ENCODE data around the gene POTEJ.
"Not testable (repeated sequence)": the region's sequence is repeated elsewhere in the genome, so short reads cannot be mapped to it uniquely, and the experiment has no call there.

The POTEJ gene

GRCh38 chr2:130667516-130667915 is 56.3 kb downstream of the POTEJ start:
- H3K79me2 ChIP-seq (ENCODE audit: insufficient read depth, low read length); H3K4me2 ChIP-seq (ENCODE audit: low read depth, low read length, poor library complexity, severe bottlenecking); H3K36me3 ChIP-seq (ENCODE audit: low read length); H3K9ac ChIP-seq (ENCODE audit: low read length); H2AFZ ChIP-seq (ENCODE audit: low read depth, low read length, severe bottlenecking); H3K9me2 ChIP-seq (replicated peaks; ENCODE audit: insufficient read depth, low read length); H3K9me3 ChIP-seq (ENCODE audit: insufficient read depth, low read length); H3K27ac ChIP-seq (ENCODE audit: low read depth, low read length); H4K20me1 ChIP-seq (ENCODE audit: low read depth, low read length); H3K27me3 ChIP-seq (ENCODE audit: low read length); H3K4me3 ChIP-seq (ENCODE audit: insufficient read depth, low read length, poor library complexity, severe bottlenecking); H3F3A ChIP-seq (ENCODE audit: insufficient read depth): not testable (repeated sequence)

DNA sequence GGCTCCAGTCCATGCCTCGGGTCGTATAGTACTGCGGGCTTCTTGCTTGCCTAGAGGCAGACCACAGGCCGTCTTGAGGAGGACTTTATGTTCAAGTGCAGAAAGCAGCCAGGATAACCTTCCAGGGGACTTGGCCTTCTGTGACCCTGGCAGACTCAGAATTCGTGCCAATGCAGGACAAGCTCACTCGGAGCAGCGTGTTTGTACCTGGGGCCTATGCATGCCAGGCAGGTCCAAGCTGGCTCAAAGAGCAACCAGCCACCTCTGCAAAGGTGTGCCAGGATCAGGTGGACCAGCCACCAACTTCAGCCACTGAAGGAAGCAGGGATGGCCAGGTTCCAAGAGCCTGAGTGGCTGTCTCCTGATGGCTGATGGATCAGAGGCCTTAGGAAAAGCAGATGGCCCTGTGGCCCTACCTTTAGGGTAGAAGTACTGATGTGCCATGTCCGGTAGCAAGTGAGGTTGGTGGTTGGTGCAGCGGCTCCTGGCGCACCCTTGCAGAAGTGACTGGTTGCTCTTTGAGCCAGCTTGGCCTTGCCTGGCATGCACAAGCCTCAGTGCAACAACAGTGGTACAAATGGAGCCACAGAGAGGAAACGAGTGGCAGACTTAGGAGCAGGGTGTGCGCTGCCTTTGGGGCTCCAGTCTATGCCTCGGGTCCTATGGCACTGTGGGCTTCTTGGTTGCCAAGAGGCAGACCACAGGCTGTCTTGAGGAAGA is 58.9 kb downstream of the POTEJ start:
- H3K79me2 ChIP-seq (ENCODE audit: insufficient read depth, low read length); H3F3A ChIP-seq (ENCODE audit: insufficient read depth); H3K36me3 ChIP-seq (ENCODE audit: low read length); H3K9ac ChIP-seq (ENCODE audit: low read length); H4K20me1 ChIP-seq (ENCODE audit: low read depth, low read length); H3K4me2 ChIP-seq (ENCODE audit: low read depth, low read length, poor library complexity, severe bottlenecking); H3K4me3 ChIP-seq (ENCODE audit: insufficient read depth, low read length, poor library complexity, severe bottlenecking); H2AFZ ChIP-seq (ENCODE audit: low read depth, low read length, severe bottlenecking); H3K9me3 ChIP-seq (ENCODE audit: insufficient read depth, low read length); H3K9me2 ChIP-seq (replicated peaks; ENCODE audit: insufficient read depth, low read length); H3K27ac ChIP-seq (ENCODE audit: low read depth, low read length); H3K27me3 ChIP-seq (ENCODE audit: low read length): not testable (repeated sequence)

DNA sequence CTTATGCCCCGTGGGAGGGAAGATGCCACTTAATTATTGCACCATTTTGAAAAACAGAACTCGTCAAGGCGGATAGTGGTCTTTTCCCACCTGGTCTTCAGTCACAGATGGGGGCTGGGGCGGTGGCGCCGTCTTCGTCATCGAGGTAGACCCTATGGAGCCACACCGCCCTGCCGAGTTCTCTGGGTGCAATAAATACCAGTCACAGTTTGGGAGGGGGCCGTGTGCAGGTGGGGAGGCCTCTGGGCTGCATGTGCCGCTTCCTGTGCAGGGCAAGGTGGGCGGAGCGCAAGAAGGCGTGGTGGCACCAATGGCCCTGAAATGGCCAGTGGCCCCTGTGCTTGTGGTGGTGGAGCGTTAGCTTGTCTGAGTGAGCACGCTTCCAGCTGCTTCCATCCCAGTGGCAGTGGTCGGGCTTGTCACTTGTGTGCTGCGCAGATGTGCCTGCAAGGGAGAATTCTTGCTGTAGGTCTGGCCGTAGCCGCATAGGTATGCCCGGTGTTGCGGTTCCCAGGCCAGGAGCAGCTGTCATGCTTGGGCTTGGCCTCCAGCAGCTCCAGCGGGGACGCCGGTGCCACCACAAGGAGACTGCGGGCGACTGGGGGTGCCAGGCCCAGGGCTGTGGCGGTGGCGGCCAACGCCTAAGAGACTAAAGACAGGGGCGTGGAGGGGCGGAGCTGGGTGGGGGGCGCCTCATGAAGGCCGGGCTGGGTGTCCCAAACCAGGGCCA is 81.0 kb downstream of the POTEJ start:
- H3K27ac ChIP-seq (ENCODE audit: low read depth, low read length); H3K9ac ChIP-seq (ENCODE audit: low read length); H3K9me2 ChIP-seq (replicated peaks; ENCODE audit: insufficient read depth, low read length); H3K27me3 ChIP-seq (ENCODE audit: low read length); H3K9me3 ChIP-seq (ENCODE audit: insufficient read depth, low read length); H3K4me2 ChIP-seq (ENCODE audit: low read depth, low read length, poor library complexity, severe bottlenecking); H3K79me2 ChIP-seq (ENCODE audit: insufficient read depth, low read length); H2AFZ ChIP-seq (ENCODE audit: low read depth, low read length, severe bottlenecking); H3K4me3 ChIP-seq (ENCODE audit: insufficient read depth, low read length, poor library complexity, severe bottlenecking); H3K36me3 ChIP-seq (ENCODE audit: low read length); H4K20me1 ChIP-seq (ENCODE audit: low read depth, low read length); H3F3A ChIP-seq (ENCODE audit: insufficient read depth): not testable (repeated sequence)

DNA sequence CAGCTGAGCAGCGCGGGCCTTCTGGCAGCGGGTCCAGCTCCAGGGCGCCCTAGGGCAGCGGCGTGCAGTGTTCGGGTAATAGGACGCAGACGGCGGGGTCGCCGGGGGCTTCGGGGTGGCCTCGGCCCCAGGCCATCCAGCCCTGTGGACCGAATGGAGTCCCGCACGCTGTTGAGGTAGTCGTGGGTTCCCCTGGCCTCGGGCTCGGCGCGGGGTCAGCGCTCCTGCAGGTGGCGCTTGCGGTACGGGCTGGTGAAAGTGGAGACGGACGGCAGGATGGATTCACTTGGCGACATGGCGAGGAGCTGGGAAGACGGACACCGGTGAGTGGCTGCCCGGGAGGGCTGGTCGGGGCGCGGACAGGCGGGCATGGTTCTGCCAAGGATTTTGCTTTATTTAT is 82.2 kb downstream of the POTEJ start:
- H3K4me3 ChIP-seq (ENCODE audit: insufficient read depth, low read length, poor library complexity, severe bottlenecking); H3F3A ChIP-seq (ENCODE audit: insufficient read depth); H3K4me2 ChIP-seq (ENCODE audit: low read depth, low read length, poor library complexity, severe bottlenecking); H3K9me3 ChIP-seq (ENCODE audit: insufficient read depth, low read length); H3K9ac ChIP-seq (ENCODE audit: low read length); H3K36me3 ChIP-seq (ENCODE audit: low read length); H2AFZ ChIP-seq (ENCODE audit: low read depth, low read length, severe bottlenecking); H3K27me3 ChIP-seq (ENCODE audit: low read length); H3K27ac ChIP-seq (ENCODE audit: low read depth, low read length); H4K20me1 ChIP-seq (ENCODE audit: low read depth, low read length); H3K9me2 ChIP-seq (replicated peaks; ENCODE audit: insufficient read depth, low read length); H3K79me2 ChIP-seq (ENCODE audit: insufficient read depth, low read length): not testable (repeated sequence)

DNA sequence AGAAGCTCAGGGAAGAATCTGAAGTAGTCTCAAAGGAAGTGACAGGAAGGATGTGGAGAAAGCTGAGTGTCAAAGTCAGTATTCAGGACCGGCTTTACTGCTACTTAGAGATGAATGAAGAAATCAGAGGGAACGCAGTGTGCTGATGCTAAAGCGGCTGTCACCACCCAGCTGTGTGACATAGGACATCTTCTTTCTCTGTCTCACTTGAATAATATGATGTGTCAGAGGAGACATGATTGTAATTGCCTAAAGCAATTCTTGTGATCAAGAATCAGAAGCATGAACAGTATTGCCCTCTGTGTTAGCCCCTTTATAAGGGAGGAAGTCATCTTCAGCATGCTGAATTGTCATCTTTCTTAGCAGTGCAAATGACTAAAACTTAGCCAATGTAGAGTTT is 92.0 kb downstream of the POTEJ start:
- H3K9me2 ChIP-seq (replicated peaks; ENCODE audit: insufficient read depth, low read length) = not testable (repeated sequence)

More for the DNA sequence above, 92.0 kb downstream of the POTEJ start:
- H3K9ac ChIP-seq (ENCODE audit: low read length); H3K27ac ChIP-seq (ENCODE audit: low read depth, low read length); H3F3A ChIP-seq (ENCODE audit: insufficient read depth); H3K79me2 ChIP-seq (ENCODE audit: insufficient read depth, low read length); H2AFZ ChIP-seq (ENCODE audit: low read depth, low read length, severe bottlenecking); H3K9me3 ChIP-seq (ENCODE audit: insufficient read depth, low read length); H3K4me3 ChIP-seq (ENCODE audit: insufficient read depth, low read length, poor library complexity, severe bottlenecking); H4K20me1 ChIP-seq (ENCODE audit: low read depth, low read length); H3K27me3 ChIP-seq (ENCODE audit: low read length); H3K36me3 ChIP-seq (ENCODE audit: low read length); H3K4me2 ChIP-seq (ENCODE audit: low read depth, low read length, poor library complexity, severe bottlenecking): not testable (repeated sequence)

All from SU-DHL-6 (cell line).